K562 (cell line): ENCODE results near the gene YIPF1. TPM values are rescaled to one million over a fixed set of nuclear protein-coding genes. Genes with fewer than 3 reads are reported as not detected.

Experiments used
- HIVEP1 ChIP-seq: fragments of 250-450 bp; sonication (Bioruptor Pico); IDR thresholded peaks from 2 replicates; pipeline ENCODE4 v1.4.0; 2020; ENCODE audit warnings: mild to moderate bottlenecking
- KAT8 ChIP-seq: fragments of 450-650 bp; IDR thresholded peaks from 2 replicates; pipeline ENCODE4 v1.6.1; 2016; ENCODE audit warnings: low read depth, mild to moderate bottlenecking
- KDM1A ChIP-seq, 2 experiments: fragments of 450-650 bp; IDR thresholded peaks; 2 replicates each; pipeline ENCODE4 v1.6.1; 2016; ENCODE audit warnings: mild to moderate bottlenecking in 2 of 2
- MAFF ChIP-seq: IDR thresholded peaks from 2 replicates; pipeline ENCODE4 v1.6.1; 2012; ENCODE audit warnings: low read length, improper control_type of control experiment
- RBFOX2 ChIP-seq: fragments of 200-400 bp; formaldehyde crosslinking; IDR thresholded peaks from 2 replicates; pipeline ENCODE4 v1.6.1; 2017; ENCODE audit warnings: low read depth, mild to moderate bottlenecking, low read length, moderate library complexity
- RFX5 ChIP-seq: IDR thresholded peaks from 2 replicates; pipeline ENCODE4 v1.6.1; 2011; ENCODE audit warnings: low read depth, mild to moderate bottlenecking, improper control_type of control experiment, low read length
- SREBF1 ChIP-seq: fragments of 150-350 bp; IDR thresholded peaks from 2 replicates; pipeline ENCODE4 v1.6.1; 2014; ENCODE audit warnings: antibody characterized with exemption, low read depth, low read length, borderline replicate concordance
- ZBED1 ChIP-seq: IDR thresholded peaks from 2 replicates; pipeline ENCODE4 v1.6.1; 2014
- ZFP1 ChIP-seq: fragments of 450-650 bp; formaldehyde crosslinking; IDR thresholded peaks from 2 replicates; pipeline ENCODE4 v1.4.0; 2020; ENCODE audit warnings: mild to moderate bottlenecking, mixed read lengths
- ZNF146 ChIP-seq: IDR thresholded peaks from one replicate; pipeline ENCODE4 v1.6.1; 2018; ENCODE audit warnings: missing compliant biosample characterization; ENCODE audit not compliant: unreplicated experiment
- ZNF24 ChIP-seq: fragments of 450-650 bp; IDR thresholded peaks from 2 replicates; pipeline ENCODE4 v1.6.1; 2016
- polyA plus RNA-seq, 8 experiments: library from polyadenylated mRNA; depleted of rRNA in 4 of 8; stranded (reverse) in 5 of 8; unstranded in 3 of 8; fragments of >200 nt; fragmentation: Nextera tagmentation in 2 of 8; fragmentation: Illumina TruSeq in 1 of 8; extraction: Ambion mirVana in 2 of 8; extraction: Trizol in 1 of 8; gene quantifications; 2 replicates each; pipeline versions ENCODE4 v1.2.1 to v1.2.3, GENCODE V29; 2011 to 2014; ENCODE audit warnings: inconsistent platforms in 1 of 8, missing spikeins in 1 of 8
- total RNA-seq, 7 experiments: library from RNA; depleted of rRNA in 6 of 7; stranded (reverse); fragments of >200 nt in 6 of 7; fragmentation: Illumina TruSeq in 2 of 7; extraction: Trizol in 2 of 7; gene quantifications; 2 replicates each; pipeline versions ENCODE4 v1.2.1 to v1.2.3, GENCODE V29; 2011 to 2021; ENCODE audit warnings: low replicate concordance in 1 of 7
- TF ChIP-seq, protein P1 (sequence below), 2 experiments: fragments of 450-650 bp in 1 of 2; IDR thresholded peaks; 2 replicates each; pipeline ENCODE4 v1.6.1; 2011 to 2017; ENCODE audit warnings: low read depth in 2 of 2, antibody characterized with exemption in 1 of 2, borderline replicate concordance in 1 of 2, low read length in 1 of 2, mild to moderate bottlenecking in 1 of 2, mixed read lengths in 1 of 2; ENCODE audit not compliant: control insufficient read depth in 1 of 2
- TF ChIP-seq, protein P2 (sequence below), 2 experiments: fragments of 450-650 bp; formaldehyde crosslinking in 1 of 2; IDR thresholded peaks; 2 replicates each; pipeline versions ENCODE4 v1.4.0 to v1.6.1; 2014 to 2020; ENCODE audit warnings: mild to moderate bottlenecking in 2 of 2, borderline replicate concordance in 1 of 2, low read depth in 1 of 2
- TF ChIP-seq, protein P3 (sequence below): fragments of 450-650 bp; conservative IDR thresholded peaks from 2 replicates; pipeline ENCODE4 v1.6.1; 2016; ENCODE audit warnings: missing genetic modification characterization, low read depth, mild to moderate bottlenecking, control low read depth, missing compliant biosample characterization

YIPF1 gene
- total and polyA plus RNA-seq, 9 of the 15 experiments (the other 6 are each of a cell fraction or from before 2014, with no cell fraction given), result 11.5 to 37.5 (median 19.2) TPM

DNA sequence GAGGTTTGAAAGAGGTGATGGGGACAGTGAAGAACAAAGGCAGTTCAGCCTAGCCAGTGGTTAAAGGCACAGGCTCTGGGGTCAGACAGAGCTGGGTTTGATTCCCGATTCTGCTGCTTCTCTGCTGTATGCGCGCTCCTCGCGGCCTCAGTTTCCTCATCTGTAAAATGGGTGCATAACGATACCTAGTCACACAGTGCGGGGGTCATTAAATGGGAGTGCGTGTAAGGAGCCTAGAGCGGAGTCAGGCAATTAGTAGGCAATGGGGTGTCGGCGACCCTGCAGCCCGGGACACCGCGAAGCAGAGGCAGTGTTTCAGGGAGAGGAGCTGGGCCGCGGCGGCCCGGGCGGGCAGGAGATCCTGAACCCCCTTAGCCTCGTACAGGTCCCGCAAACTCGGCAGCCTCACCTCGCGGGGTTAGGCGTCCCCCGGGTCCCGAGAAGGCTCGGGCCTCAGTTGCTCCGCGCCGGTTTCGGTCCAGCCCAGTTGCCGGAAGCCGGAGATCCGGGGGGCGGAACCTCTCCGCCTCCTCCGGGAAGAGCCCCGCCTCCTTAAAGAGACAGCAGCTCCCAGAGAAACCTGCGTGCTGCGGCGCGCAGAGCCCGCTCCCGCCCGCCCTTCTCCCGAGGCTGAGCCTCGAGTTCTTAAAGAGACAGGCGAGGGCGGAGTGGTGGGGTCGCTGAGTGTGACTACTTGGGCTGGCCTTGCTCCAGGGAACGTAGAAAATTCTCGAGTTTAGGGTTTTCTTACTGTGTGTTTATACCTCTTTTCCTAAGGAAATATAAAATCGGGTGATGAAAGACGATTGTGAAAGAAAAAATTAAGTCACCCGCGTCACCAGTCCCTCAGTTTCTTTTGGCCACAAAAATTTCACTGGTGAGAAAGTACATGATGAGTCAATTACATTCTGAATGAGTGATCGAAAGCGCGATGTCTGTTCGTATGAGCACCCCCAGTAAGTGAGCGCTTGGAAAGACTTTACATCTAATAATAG, at the start of gene YIPF1 (continued):
- TF ChIP-seq, protein P1, sequence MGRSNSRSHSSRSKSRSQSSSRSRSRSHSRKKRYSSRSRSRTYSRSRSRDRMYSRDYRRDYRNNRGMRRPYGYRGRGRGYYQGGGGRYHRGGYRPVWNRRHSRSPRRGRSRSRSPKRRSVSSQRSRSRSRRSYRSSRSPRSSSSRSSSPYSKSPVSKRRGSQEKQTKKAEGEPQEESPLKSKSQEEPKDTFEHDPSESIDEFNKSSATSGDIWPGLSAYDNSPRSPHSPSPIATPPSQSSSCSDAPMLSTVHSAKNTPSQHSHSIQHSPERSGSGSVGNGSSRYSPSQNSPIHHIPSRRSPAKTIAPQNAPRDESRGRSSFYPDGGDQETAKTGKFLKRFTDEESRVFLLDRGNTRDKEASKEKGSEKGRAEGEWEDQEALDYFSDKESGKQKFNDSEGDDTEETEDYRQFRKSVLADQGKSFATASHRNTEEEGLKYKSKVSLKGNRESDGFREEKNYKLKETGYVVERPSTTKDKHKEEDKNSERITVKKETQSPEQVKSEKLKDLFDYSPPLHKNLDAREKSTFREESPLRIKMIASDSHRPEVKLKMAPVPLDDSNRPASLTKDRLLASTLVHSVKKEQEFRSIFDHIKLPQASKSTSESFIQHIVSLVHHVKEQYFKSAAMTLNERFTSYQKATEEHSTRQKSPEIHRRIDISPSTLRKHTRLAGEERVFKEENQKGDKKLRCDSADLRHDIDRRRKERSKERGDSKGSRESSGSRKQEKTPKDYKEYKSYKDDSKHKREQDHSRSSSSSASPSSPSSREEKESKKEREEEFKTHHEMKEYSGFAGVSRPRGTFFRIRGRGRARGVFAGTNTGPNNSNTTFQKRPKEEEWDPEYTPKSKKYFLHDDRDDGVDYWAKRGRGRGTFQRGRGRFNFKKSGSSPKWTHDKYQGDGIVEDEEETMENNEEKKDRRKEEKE (IDR thresholded peaks at IDR 0.05; ENCODE audit: borderline replicate concordance in 1 of 2, control insufficient read depth in 1 of 2, low read depth in 2 of 2, low read length in 1 of 2), result no peak
- TF ChIP-seq KDM1A (IDR thresholded peaks at IDR 0.05), result peak; percentile 98 to 99
- TF ChIP-seq, protein P2, sequence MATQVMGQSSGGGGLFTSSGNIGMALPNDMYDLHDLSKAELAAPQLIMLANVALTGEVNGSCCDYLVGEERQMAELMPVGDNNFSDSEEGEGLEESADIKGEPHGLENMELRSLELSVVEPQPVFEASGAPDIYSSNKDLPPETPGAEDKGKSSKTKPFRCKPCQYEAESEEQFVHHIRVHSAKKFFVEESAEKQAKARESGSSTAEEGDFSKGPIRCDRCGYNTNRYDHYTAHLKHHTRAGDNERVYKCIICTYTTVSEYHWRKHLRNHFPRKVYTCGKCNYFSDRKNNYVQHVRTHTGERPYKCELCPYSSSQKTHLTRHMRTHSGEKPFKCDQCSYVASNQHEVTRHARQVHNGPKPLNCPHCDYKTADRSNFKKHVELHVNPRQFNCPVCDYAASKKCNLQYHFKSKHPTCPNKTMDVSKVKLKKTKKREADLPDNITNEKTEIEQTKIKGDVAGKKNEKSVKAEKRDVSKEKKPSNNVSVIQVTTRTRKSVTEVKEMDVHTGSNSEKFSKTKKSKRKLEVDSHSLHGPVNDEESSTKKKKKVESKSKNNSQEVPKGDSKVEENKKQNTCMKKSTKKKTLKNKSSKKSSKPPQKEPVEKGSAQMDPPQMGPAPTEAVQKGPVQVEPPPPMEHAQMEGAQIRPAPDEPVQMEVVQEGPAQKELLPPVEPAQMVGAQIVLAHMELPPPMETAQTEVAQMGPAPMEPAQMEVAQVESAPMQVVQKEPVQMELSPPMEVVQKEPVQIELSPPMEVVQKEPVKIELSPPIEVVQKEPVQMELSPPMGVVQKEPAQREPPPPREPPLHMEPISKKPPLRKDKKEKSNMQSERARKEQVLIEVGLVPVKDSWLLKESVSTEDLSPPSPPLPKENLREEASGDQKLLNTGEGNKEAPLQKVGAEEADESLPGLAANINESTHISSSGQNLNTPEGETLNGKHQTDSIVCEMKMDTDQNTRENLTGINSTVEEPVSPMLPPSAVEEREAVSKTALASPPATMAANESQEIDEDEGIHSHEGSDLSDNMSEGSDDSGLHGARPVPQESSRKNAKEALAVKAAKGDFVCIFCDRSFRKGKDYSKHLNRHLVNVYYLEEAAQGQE (IDR thresholded peaks at IDR 0.05; ENCODE audit: borderline replicate concordance), result no peak
- TF ChIP-seq, protein P2 (CRISPR knock-in tag; IDR thresholded peaks at IDR 0.05; ENCODE audit: low read depth), result 0 out of 2 replicates have a peak, but pooled peaks have one; percentile 66
- no peak for TF ChIP-seq SREBF1
- TF ChIP-seq ZNF24, result peak; percentile 59; the same call in 1 of the 2 replicates
- TF ChIP-seq HIVEP1, result no peak
- TF ChIP-seq RFX5, result no peak
- no peak for TF ChIP-seq KAT8
- no peak for TF ChIP-seq MAFF
- TF ChIP-seq, protein P3, sequence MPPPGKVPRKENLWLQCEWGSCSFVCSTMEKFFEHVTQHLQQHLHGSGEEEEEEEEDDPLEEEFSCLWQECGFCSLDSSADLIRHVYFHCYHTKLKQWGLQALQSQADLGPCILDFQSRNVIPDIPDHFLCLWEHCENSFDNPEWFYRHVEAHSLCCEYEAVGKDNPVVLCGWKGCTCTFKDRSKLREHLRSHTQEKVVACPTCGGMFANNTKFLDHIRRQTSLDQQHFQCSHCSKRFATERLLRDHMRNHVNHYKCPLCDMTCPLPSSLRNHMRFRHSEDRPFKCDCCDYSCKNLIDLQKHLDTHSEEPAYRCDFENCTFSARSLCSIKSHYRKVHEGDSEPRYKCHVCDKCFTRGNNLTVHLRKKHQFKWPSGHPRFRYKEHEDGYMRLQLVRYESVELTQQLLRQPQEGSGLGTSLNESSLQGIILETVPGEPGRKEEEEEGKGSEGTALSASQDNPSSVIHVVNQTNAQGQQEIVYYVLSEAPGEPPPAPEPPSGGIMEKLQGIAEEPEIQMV, result no peak
- TF ChIP-seq ZBED1, result no peak
- peak; percentile 79 for TF ChIP-seq RBFOX2
- no peak for TF ChIP-seq ZFP1
- peak; percentile 20 for TF ChIP-seq ZNF146
